ENCODE measurements around the gene CAMK2D.

GRCh38 chr4:113420938-113421337, 340.6 kb downstream of the CAMK2D start:
- TF ChIP-seq CTCF (IDR thresholded peaks at IDR 0.05 in 8 of 11, conservative IDR thresholded peaks at IDR 0.05 in 3 of 11), result no peak
- TF ChIP-seq POLR2AphosphoS5 (IDR thresholded peaks at IDR 0.05), result no peak
